Measurements from ENCODE around the gene DNLZ. TPM values are rescaled to one million over a fixed set of nuclear protein-coding genes. Genes with fewer than 3 reads are reported as not detected.

Gene DNLZ
- 15.5 TPM for polyA plus RNA-seq (2013, experiment 1 of 2)
- 16.8 TPM for polyA plus RNA-seq (2013, experiment 2 of 2)

DNA sequence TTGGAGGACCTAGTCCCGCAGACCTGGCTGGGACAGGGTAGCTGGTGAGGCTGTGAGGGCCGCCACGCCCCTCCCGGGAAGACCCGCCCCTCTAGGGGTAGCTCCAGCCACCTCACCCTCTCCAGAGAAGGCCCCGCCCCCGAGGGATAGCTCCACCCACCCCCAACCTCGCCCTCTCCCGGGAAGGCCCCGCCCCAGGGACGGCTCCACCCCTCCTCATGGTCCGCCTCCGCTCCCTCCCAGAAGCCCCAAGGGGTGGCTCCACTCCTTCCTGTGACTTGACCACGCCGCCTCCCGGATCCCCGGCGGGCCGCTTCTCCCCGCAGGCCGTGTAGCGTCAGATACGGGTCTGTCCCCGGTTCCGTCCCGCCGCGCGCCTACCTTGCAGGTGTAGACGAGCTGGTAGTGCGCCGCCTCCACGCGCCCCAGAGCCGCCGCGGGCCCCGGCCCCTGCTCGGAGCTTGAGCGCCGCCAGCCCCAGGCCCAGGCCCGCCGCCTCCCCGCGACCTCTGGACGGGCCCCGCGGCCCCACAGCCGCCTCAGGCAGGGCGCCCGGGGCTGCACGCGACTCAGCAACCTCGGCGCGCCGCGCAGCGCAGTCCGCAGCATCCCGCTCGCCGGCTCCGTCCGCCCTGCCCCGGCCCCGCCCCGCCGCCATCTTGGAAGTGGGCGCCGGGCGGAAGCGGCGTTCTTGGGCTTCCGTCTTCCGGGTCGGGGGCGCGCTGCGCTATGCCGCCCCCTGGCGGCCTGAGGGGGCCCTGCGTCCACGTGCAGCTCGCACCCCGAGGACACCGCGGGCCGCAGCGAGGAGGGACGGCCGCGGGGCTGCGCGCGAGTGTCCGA, at the start of gene DNLZ:
TSS of gene DNLZ (minus strand) at position 639 of the 843 bp plus-strand sequence. CDS start at position 609, 30 bp downstream.
- Histone ChIP-seq H3K4ac (ENCODE audit: low read depth in 1 of 2, low read length in 2 of 2) (peak within 1 kb of the TSS; percentile 96 to 99), H3K14ac (ENCODE audit: low read length in 2 of 2) (peak within 1 kb of the TSS; percentile 43 to 99), H3K36me3 (ENCODE audit: control insufficient read depth in 1 of 2, insufficient read depth in 2 of 2, low read depth in 1 of 2, low read length in 2 of 2) (peaks cover 10 to 55% of the 10 kb centered on the region in 2 experiments), H2BK12ac (ENCODE audit: low read length in 2 of 2) (peak within 1 kb of the TSS in 1 of 2 experiments; percentile 33), H3K79me1 (replicated peaks; ENCODE audit: low read length, poor library complexity, severe bottlenecking) (peaks cover 11% of the 10 kb centered on the region), H2BK15ac (ENCODE audit: low read depth, poor library complexity, severe bottlenecking) (peak within 1 kb of the TSS; percentile 60), H3K4me3 (ENCODE audit: insufficient read depth in 1 of 2, low read depth in 1 of 2, low read length in 2 of 2) (peak within 1 kb of the TSS; percentile 78 to 95), H3K23ac (ENCODE audit: low read length in 2 of 2) (peak within 1 kb of the TSS in 1 of 2 experiments; percentile 85), H2BK120ac (ENCODE audit: low read depth, low read length) (peak within 1 kb of the TSS; percentile 86), H3K27ac (ENCODE audit: low read length, poor library complexity, severe bottlenecking) (no peak within 1 kb of the TSS), H4K8ac (ENCODE audit: low read length) (peak within 1 kb of the TSS; percentile 94), H3K18ac (ENCODE audit: low read depth in 1 of 2, low read length in 2 of 2) (peak within 1 kb of the TSS; percentile 98 to 99), H3K9ac (ENCODE audit: low read length) (peak within 1 kb of the TSS; percentile 90), H3K27me3 (ENCODE audit: control insufficient read depth in 1 of 2, insufficient read depth in 1 of 2, low read length in 2 of 2) (no peaks in the 10 kb centered on the region), H3K4me2 (ENCODE audit: low read length, poor library complexity, severe bottlenecking) (peak within 1 kb of the TSS; percentile 57), H2AFZ (ENCODE audit: low read depth, low read length) (peak within 1 kb of the TSS; percentile 67), H3K9me3 (ENCODE audit: control insufficient read depth, low read length) (no peaks in the 10 kb centered on the region), H3K4me1 (ENCODE audit: control insufficient read depth, insufficient read depth, low read depth, low read length) (peaks cover 48% of the 10 kb centered on the region), H4K91ac (ENCODE audit: low read length) (peak within 1 kb of the TSS; percentile 98), H2AK5ac (ENCODE audit: low read length, severe bottlenecking) (peak within 1 kb of the TSS; percentile 27), H2BK5ac (ENCODE audit: low read depth, low read length, poor library complexity, severe bottlenecking) (peak within 1 kb of the TSS; percentile 81)
- 1% methylated on average over 89 of the region's 97 CpGs for WGBS
- DNase-seq: peak; percentile 93

DNA sequence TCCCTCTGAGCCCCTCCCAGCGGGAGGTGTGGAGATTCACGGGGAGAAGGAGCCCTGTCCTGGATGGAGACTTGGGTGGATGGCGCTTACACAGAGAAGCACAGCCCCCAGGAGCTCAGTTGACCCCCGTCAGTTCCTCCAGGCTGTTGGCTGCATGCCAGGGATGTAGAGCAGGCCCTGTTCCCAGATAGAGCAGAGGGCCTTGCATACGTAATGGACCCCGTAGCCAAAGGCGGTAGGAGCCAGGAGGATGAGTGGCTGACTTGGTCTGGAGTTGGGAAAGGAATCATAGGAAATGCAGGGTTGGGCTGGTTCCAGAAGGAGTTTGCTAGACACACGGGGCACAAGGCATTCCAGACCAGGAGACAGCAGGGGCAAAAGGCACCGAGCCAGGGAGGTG, 49.4 kb upstream of the DNLZ start:
- H2BK5ac ChIP-seq (ENCODE audit: low read depth, low read length, poor library complexity, severe bottlenecking): no peak overlapping the region
- no peak overlapping the region for H2BK120ac ChIP-seq (ENCODE audit: low read depth, low read length)
- H3K36me3 ChIP-seq (ENCODE audit: control insufficient read depth in 1 of 2, insufficient read depth in 2 of 2, low read depth in 1 of 2, low read length in 2 of 2): peaks cover 52 to 61% of the 10 kb centered on the region in 2 experiments
- DNase-seq: no peak
- H2BK12ac ChIP-seq (ENCODE audit: low read length in 2 of 2): no peak overlapping the region
- H3K27ac ChIP-seq (ENCODE audit: low read length, poor library complexity, severe bottlenecking): no peak overlapping the region
- no peak overlapping the region for H2AK5ac ChIP-seq (ENCODE audit: low read length, severe bottlenecking)
- no peak overlapping the region for H3K18ac ChIP-seq (ENCODE audit: low read depth in 1 of 2, low read length in 2 of 2)
- no peak overlapping the region for H4K91ac ChIP-seq (ENCODE audit: low read length)
- H3K4me2 ChIP-seq (ENCODE audit: low read length, poor library complexity, severe bottlenecking): no peak overlapping the region
- H3K4me1 ChIP-seq (ENCODE audit: control insufficient read depth, insufficient read depth, low read depth, low read length): peaks cover 20% of the 10 kb centered on the region
- no peaks in the 10 kb centered on the region for H3K27me3 ChIP-seq (ENCODE audit: control insufficient read depth in 1 of 2, insufficient read depth in 1 of 2, low read length in 2 of 2)
- no peaks in the 10 kb centered on the region for H3K9me3 ChIP-seq (ENCODE audit: control insufficient read depth, low read length)
- H3K79me1 ChIP-seq (replicated peaks; ENCODE audit: low read length, poor library complexity, severe bottlenecking): peaks cover 39% of the 10 kb centered on the region
- H3K9ac ChIP-seq (ENCODE audit: low read length): peak overlapping the region; percentile 17
- no peak overlapping the region for H2AFZ ChIP-seq (ENCODE audit: low read depth, low read length)
- H3K23ac ChIP-seq (ENCODE audit: low read length in 2 of 2): no peak overlapping the region
- 94% methylated on average over 9 of the region's 9 CpGs for WGBS
- no peak overlapping the region for H3K4me3 ChIP-seq (ENCODE audit: insufficient read depth in 1 of 2, low read depth in 1 of 2, low read length in 2 of 2)
- H4K8ac ChIP-seq (ENCODE audit: low read length): no peak overlapping the region
- H3K14ac ChIP-seq (ENCODE audit: low read length in 2 of 2): no peak overlapping the region
- H3K4ac ChIP-seq (ENCODE audit: low read depth in 1 of 2, low read length in 2 of 2): no peak overlapping the region
- no peak overlapping the region for H2BK15ac ChIP-seq (ENCODE audit: low read depth, poor library complexity, severe bottlenecking)

DNA sequence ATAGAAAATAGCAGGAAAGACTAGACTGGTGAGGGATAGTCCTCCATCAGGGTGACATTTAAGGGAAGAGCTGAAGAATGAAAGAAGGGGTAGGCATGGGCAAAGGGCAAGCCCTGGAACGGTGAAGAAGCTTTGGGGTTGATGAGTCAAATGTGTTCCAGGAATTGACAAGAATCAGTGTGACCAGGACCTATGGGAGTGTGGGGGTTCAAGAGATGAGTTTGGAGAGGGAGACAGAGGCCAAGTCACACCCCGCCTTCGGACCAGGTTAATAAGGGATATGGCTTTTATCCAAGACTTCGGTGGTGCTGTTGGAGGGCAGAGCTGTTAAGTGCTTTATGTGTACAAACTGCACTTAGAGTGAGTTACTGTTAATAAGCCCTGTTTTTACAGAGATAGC, 47.8 kb upstream of the DNLZ start:
- no peak for DNase-seq
- Histone ChIP-seq H4K91ac (ENCODE audit: low read length) (no peak overlapping the region), H3K4me3 (ENCODE audit: insufficient read depth in 1 of 2, low read depth in 1 of 2, low read length in 2 of 2) (peak overlapping the region; percentile 78 to 97), H3K27ac (ENCODE audit: low read length, poor library complexity, severe bottlenecking) (no peak overlapping the region), H3K4me1 (ENCODE audit: control insufficient read depth, insufficient read depth, low read depth, low read length) (peaks cover 20% of the 10 kb centered on the region), H3K9ac (ENCODE audit: low read length) (peak overlapping the region; percentile 99), H2BK5ac (ENCODE audit: low read depth, low read length, poor library complexity, severe bottlenecking) (no peak overlapping the region), H2BK120ac (ENCODE audit: low read depth, low read length) (no peak overlapping the region), H3K4me2 (ENCODE audit: low read length, poor library complexity, severe bottlenecking) (peak overlapping the region; percentile 75), H3K9me3 (ENCODE audit: control insufficient read depth, low read length) (no peaks in the 10 kb centered on the region), H3K23ac (ENCODE audit: low read length in 2 of 2) (no peak overlapping the region), H2AK5ac (ENCODE audit: low read length, severe bottlenecking) (no peak overlapping the region), H3K27me3 (ENCODE audit: control insufficient read depth in 1 of 2, insufficient read depth in 1 of 2, low read length in 2 of 2) (no peaks in the 10 kb centered on the region), H3K14ac (ENCODE audit: low read length in 2 of 2) (no peak overlapping the region), H2BK15ac (ENCODE audit: low read depth, poor library complexity, severe bottlenecking) (no peak overlapping the region), H3K4ac (ENCODE audit: low read depth in 1 of 2, low read length in 2 of 2) (no peak overlapping the region), H2BK12ac (ENCODE audit: low read length in 2 of 2) (no peak overlapping the region), H4K8ac (ENCODE audit: low read length) (no peak overlapping the region), H3K18ac (ENCODE audit: low read depth in 1 of 2, low read length in 2 of 2) (no peak overlapping the region), H2AFZ (ENCODE audit: low read depth, low read length) (no peak overlapping the region), H3K36me3 (ENCODE audit: control insufficient read depth in 1 of 2, insufficient read depth in 2 of 2, low read depth in 1 of 2, low read length in 2 of 2) (peaks cover 47 to 60% of the 10 kb centered on the region in 2 experiments), H3K79me1 (replicated peaks; ENCODE audit: low read length, poor library complexity, severe bottlenecking) (peaks cover 38% of the 10 kb centered on the region)
- WGBS: 73% methylated on average over 4 of the region's 4 CpGs

All from mesenchymal stem cell (in vitro differentiated cells and primary cell).